ENCODE results near the gene UNC119B. TPM values are rescaled to one million over a fixed set of nuclear protein-coding genes. Genes with fewer than 3 reads are reported as not detected.
"Not testable (repeated sequence)": the region's sequence is repeated elsewhere in the genome, so short reads cannot be mapped to it uniquely, and the experiment has no call there.

UNC119B gene
- total RNA-seq, 4 donors from 2014 or later: 9.8 to 25.4 (median 21.5) TPM

GRCh38 chr12:120725659-120726509 is 15.6 kb downstream of the UNC119B start, which contains the start of gene ACADS:
TSS of gene ACADS (plus strand) at chr12:120725826. CDS start at chr12:120725886, 60 bp downstream.
- intact Hi-C loops (cut with DNase I; ENCODE audit: low total_unique reads) (no loop called here), in situ Hi-C loops (cut with MboI; ENCODE audit: low pct_ligation_motif_present in 1 of 4, low pct_unique_long_range_greater_than_20kb in 1 of 4, low sequenced_read_pairs in 3 of 4) (no loop called here)
- H3K4me3 ChIP-seq: peak within 1 kb of the TSS; percentile 53 to 86 (median 70)
- WGBS, 2 donors (ENCODE audit: low coverage in 1 of 2): 4 to 7% methylated on average over 14 to 39 of the region's 66 CpGs
- peak; percentile 95 for DNase-seq
- H3K27me3 ChIP-seq: no peaks in the 10 kb centered on the region
- peak within 1 kb of the TSS; percentile 86 to 90 (median 90) for H3K27ac ChIP-seq
- TF ChIP-seq CTCF (IDR thresholded peaks at IDR 0.05) (peak in 1 of 5 experiments; percentile 24), EP300 (IDR thresholded peaks at IDR 0.05; ENCODE audit: low read depth) (no peak), POLR2A (IDR thresholded peaks at IDR 0.05) (peak; percentile 83), POLR2AphosphoS5 (IDR thresholded peaks at IDR 0.05) (peak; percentile 79 to 89 (median 88))
- H3K9me3 ChIP-seq: no peaks in the 10 kb centered on the region
- peaks cover 0 to 27% (median 3%) of the 10 kb centered on the region in 4 donors for H3K36me3 ChIP-seq
- H3K4me1 ChIP-seq: peaks cover 7 to 35% (median 14%) of the 10 kb centered on the region in 4 donors

- no peaks in the 10 kb centered on the region for H3K9me3 ChIP-seq
- DNase-seq: no peak
- H3K27me3 ChIP-seq: no peaks in the 10 kb centered on the region
- peaks cover 0 to 27% (median 2%) of the 10 kb centered on the region in 4 donors for H3K36me3 ChIP-seq
- 65 to 80% methylated on average over 2 to 9 of the region's 9 CpGs for WGBS, 2 donors (ENCODE audit: low coverage in 1 of 2)
- H3K27ac ChIP-seq: peak overlapping the region; percentile 86 to 90 (median 90)
- H3K4me3 ChIP-seq: peak overlapping the region in 3 of 4 donors; percentile 53 to 72 (median 67)
- in situ Hi-C loops (cut with MboI; ENCODE audit: low pct_ligation_motif_present in 1 of 4, low pct_unique_long_range_greater_than_20kb in 1 of 4, low sequenced_read_pairs in 3 of 4): no loop called here
- intact Hi-C loops (cut with DNase I; ENCODE audit: low total_unique reads): no loop called here
- H3K4me1 ChIP-seq: peaks cover 7 to 35% (median 12%) of the 10 kb centered on the region in 4 donors
- TF ChIP-seq CTCF (IDR thresholded peaks at IDR 0.05) (no peak), EP300 (IDR thresholded peaks at IDR 0.05; ENCODE audit: low read depth) (no peak), POLR2AphosphoS5 (IDR thresholded peaks at IDR 0.05) (no peak), POLR2A (IDR thresholded peaks at IDR 0.05) (no peak)
Measured at GRCh38 chr12:120726510-120726793, 16.2 kb downstream of the UNC119B start.

- 73% methylated on average over 7 of the region's 9 CpGs; no CpG with 5 or more reads in 1 of the 2 donors for WGBS, 2 donors (ENCODE audit: low coverage in 1 of 2)
- H3K27ac ChIP-seq: peak overlapping the region; percentile 86 to 90 (median 90)
- in situ Hi-C loops (cut with MboI; ENCODE audit: low pct_ligation_motif_present in 1 of 4, low pct_unique_long_range_greater_than_20kb in 1 of 4, low sequenced_read_pairs in 3 of 4): no loop called here
Measured at GRCh38 chr12:120726961-120727360, 16.7 kb downstream of the UNC119B start.

GRCh38 chr12:120732198-120732597 is 21.9 kb downstream of the UNC119B start:
- intact Hi-C loops (cut with DNase I; ENCODE audit: low total_unique reads); H3K9me3 ChIP-seq; in situ Hi-C loops (cut with MboI; ENCODE audit: low pct_ligation_motif_present in 1 of 4, low pct_unique_long_range_greater_than_20kb in 1 of 4, low sequenced_read_pairs in 3 of 4); DNase-seq; H3K27ac ChIP-seq; H3K27me3 ChIP-seq; H3K4me3 ChIP-seq: not testable (repeated sequence)
- peaks cover 0 to 21% (median 4%) of the 10 kb centered on the region in 4 donors for H3K4me1 ChIP-seq
- peaks cover 0 to 16% (median 0%) of the 10 kb centered on the region in 4 donors for H3K36me3 ChIP-seq
- WGBS, 2 donors (ENCODE audit: low coverage in 1 of 2): 96% methylated on average over 22 of the region's 35 CpGs; no CpG with 5 or more reads in 1 of the 2 donors

More at GRCh38 chr12:120726961-120727360, 16.7 kb downstream of the UNC119B start:
- TF ChIP-seq CTCF (IDR thresholded peaks at IDR 0.05) (no peak), EP300 (IDR thresholded peaks at IDR 0.05; ENCODE audit: low read depth) (no peak), POLR2AphosphoS5 (IDR thresholded peaks at IDR 0.05) (no peak), POLR2A (IDR thresholded peaks at IDR 0.05) (no peak)
- H3K4me1 ChIP-seq: peaks cover 7 to 35% (median 12%) of the 10 kb centered on the region in 4 donors
- H3K27me3 ChIP-seq: no peaks in the 10 kb centered on the region
- intact Hi-C loops (cut with DNase I; ENCODE audit: low total_unique reads): no loop called here
- H3K9me3 ChIP-seq: no peaks in the 10 kb centered on the region
- H3K36me3 ChIP-seq: peaks cover 0 to 24% (median 1%) of the 10 kb centered on the region in 4 donors
- DNase-seq: no peak
- H3K4me3 ChIP-seq: peak overlapping the region in 3 of 4 donors; percentile 53 to 72 (median 67)
